Endodermal cell (in vitro differentiated cells): ENCODE measurements around the gene SCUBE3. TPM values are rescaled to one million over a fixed set of nuclear protein-coding genes. Genes with fewer than 3 reads are reported as not detected.

Experiments
- DNase-seq: peaks from one replicate; pipeline ENCODE4 v3.0.0-alpha.2; 2017
- H3K27ac ChIP-seq: 2 replicates; pipeline ENCODE4 v1.5.1; 2013; ENCODE audit warnings: mild to moderate bottlenecking, low read depth, low read length, moderate library complexity
- H3K27me3 ChIP-seq: 2 replicates; pipeline ENCODE4 v1.6.1; 2013; ENCODE audit warnings: mild to moderate bottlenecking, low read length, moderate library complexity; ENCODE audit not compliant: insufficient read depth, control insufficient read depth, poor library complexity, severe bottlenecking
- H3K36me3 ChIP-seq: 2 replicates; pipeline ENCODE4 v1.7.0; 2013; ENCODE audit warnings: mild to moderate bottlenecking, low read length, moderate library complexity; ENCODE audit not compliant: control insufficient read depth, insufficient read depth
- H3K4me1 ChIP-seq: one replicate; pipeline ENCODE4 v1.7.0; 2013; ENCODE audit warnings: low read length; ENCODE audit not compliant: control insufficient read depth, insufficient read depth
- H3K4me3 ChIP-seq: 2 replicates; pipeline ENCODE4 v1.5.1; 2013; ENCODE audit warnings: mild to moderate bottlenecking, low read length, moderate library complexity
- H3K9ac ChIP-seq: 2 replicates; pipeline ENCODE4 v1.6.1; 2013; ENCODE audit warnings: mild to moderate bottlenecking, low read length, moderate library complexity; ENCODE audit not compliant: poor library complexity, severe bottlenecking; ENCODE audit errors: extremely low read depth
- H3K9me3 ChIP-seq: 2 replicates; pipeline ENCODE4 v1.6.1; 2013; ENCODE audit warnings: mild to moderate bottlenecking, low read length, moderate library complexity; ENCODE audit not compliant: control insufficient read depth
- H3K27ac Mint-ChIP-seq: 2 replicates; pipeline ENCODE4 v1.8.0; 2020; ENCODE audit warnings: mixed read lengths
- H3K27me3 Mint-ChIP-seq: 2 replicates; pipeline ENCODE4 v1.8.0; 2021; ENCODE audit warnings: mild to moderate bottlenecking, mixed read lengths; ENCODE audit not compliant: insufficient read depth
- H3K36me3 Mint-ChIP-seq: 2 replicates; pipeline ENCODE4 v1.8.0; 2020; ENCODE audit warnings: low read depth, mixed read lengths
- H3K4me1 Mint-ChIP-seq: 2 replicates; pipeline ENCODE4 v1.8.0; 2020; ENCODE audit warnings: mixed read lengths
- H3K4me3 Mint-ChIP-seq: 2 replicates; pipeline ENCODE4 v1.8.0; 2020; ENCODE audit warnings: mild to moderate bottlenecking, moderate library complexity, mixed read lengths
- H3K9me3 Mint-ChIP-seq: 2 replicates; pipeline ENCODE4 v1.8.0; 2020; ENCODE audit warnings: mild to moderate bottlenecking, mixed read lengths
- WGBS, 2 experiments: methylation state at CpG; one replicate each; pipeline versions ENCODE4 v1.1.5 to v1.1.7; 2013; ENCODE audit warnings: missing lambda C conversion rate in 2 of 2, mixed read lengths in 1 of 2; ENCODE audit not compliant: insufficient coverage in 1 of 2, insufficient read length in 1 of 2; 5-methylcytosine and 5-hydroxymethylcytosine counted together
- total RNA-seq, 2 donors: library from RNA; stranded (reverse); fragmentation: NEBNext Ultra II Directional in 1 of 2; extraction: Animal tissue kit (Norgen Biotek cat#: 25700) in 1 of 2; gene quantifications; 2 replicates in 1 of 2; 3 replicates in 1 of 2; pipeline ENCODE4 v1.2.1, GENCODE V29; 2021
- TF ChIP-seq, protein P1 (sequence below): fragments of 200-600 bp; sonication (generic); conservative IDR thresholded peaks from 2 replicates; pipeline ENCODE4 v1.5.0; 2021; ENCODE audit warnings: antibody characterized with exemption, mild to moderate bottlenecking

Gene SCUBE3
- total RNA-seq, 2 donors from 2014 or later, result 0.27 to 0.86 TPM

DNA sequence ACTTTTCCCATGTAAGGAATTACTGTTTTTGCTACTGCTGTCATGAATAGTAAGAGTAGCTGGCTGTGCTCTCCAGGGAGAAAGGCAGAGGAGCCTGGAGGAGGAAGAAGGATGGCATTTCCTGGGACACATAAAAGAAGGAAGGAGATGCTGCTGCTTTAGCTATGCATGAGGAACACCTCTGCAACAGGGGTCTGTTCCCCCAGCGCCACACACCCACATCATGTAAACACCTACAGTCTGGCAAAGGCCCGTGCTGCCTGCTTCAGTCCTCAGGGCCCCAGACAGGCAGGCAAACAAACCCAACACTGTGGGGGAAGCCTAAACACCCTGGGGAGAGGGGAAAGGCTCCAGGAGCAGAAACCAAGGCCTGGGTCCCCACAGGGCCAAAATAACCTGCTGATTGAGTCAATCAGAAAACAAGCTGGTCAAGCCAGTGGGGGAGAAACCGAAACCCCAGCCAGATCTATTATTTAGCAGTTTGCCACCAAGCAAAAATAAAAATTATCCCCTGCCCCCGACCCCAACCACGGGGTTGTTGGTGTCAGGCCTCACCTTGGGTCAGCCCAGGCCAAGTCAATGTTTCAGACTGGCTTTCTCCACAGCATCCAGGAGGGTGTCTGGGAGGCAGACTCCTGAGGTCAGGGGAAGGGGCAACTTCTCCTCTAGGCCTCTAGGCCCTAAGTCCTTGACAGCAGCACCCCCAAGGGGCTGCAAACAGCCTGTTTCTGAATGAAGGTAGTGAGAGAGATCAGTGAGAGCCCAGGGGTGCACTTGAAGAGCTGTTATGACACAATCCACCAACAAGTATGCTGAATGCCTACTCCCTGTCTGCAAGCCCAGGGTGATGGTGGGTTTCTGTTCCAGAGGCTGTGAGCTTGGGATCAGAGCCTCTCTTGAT lies 34.6 kb upstream of the SCUBE3 start:
- no peak overlapping the region for H3K27ac ChIP-seq
- Mint-ChIP-seq H3K36me3 (no peaks in the 10 kb centered on the region), H3K9me3 (no peaks in the 10 kb centered on the region), H3K27ac (no peak overlapping the region), H3K4me3 (no peak overlapping the region), H3K4me1 (peaks cover 11% of the 10 kb centered on the region), H3K27me3 (peaks cover 43% of the 10 kb centered on the region)
- no peak overlapping the region for H3K4me3 ChIP-seq
- 80 to 90% methylated on average over 2 to 5 of the region's 5 CpGs for WGBS, 2 experiments
- no peaks in the 10 kb centered on the region for H3K36me3 ChIP-seq
- TF ChIP-seq, protein P1, sequence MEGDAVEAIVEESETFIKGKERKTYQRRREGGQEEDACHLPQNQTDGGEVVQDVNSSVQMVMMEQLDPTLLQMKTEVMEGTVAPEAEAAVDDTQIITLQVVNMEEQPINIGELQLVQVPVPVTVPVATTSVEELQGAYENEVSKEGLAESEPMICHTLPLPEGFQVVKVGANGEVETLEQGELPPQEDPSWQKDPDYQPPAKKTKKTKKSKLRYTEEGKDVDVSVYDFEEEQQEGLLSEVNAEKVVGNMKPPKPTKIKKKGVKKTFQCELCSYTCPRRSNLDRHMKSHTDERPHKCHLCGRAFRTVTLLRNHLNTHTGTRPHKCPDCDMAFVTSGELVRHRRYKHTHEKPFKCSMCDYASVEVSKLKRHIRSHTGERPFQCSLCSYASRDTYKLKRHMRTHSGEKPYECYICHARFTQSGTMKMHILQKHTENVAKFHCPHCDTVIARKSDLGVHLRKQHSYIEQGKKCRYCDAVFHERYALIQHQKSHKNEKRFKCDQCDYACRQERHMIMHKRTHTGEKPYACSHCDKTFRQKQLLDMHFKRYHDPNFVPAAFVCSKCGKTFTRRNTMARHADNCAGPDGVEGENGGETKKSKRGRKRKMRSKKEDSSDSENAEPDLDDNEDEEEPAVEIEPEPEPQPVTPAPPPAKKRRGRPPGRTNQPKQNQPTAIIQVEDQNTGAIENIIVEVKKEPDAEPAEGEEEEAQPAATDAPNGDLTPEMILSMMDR, result peak; percentile 54
- no peak overlapping the region for H3K9ac ChIP-seq
- peak; percentile 77 for DNase-seq
- H3K27me3 ChIP-seq, result peaks cover 59% of the 10 kb centered on the region
- H3K9me3 ChIP-seq, result no peaks in the 10 kb centered on the region
- H3K4me1 ChIP-seq, result peaks cover 3% of the 10 kb centered on the region

DNA sequence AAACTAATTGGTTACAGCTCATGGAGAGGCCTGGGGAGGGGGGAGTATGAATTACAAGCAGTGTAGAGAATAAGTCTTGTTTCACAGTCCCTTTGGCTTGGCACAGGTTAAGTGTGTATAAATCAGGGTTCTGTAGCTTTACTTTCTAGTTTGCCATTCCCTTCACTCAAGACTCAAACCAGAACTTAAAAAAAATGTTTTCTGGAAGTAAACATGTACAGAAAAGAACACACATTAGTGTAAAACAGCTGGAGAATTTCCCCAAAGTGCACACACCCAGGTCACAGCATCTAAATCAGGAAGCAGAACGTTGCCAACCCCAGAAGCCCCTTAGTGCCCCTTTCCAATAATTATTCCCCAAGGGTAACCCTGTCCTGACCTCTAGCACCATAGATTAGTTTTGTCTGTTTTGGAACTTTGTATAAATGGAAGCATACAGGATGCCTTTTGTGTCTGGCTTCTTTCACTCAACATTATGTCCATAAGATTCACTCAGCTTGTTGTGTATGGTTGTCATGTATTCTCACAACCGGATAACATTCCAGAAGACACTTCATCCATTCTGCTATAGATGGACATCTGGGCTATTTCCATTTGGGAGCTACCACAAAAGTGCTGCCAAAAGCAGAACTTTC lies 33.7 kb upstream of the SCUBE3 start:
- TF ChIP-seq, protein P1, result no peak
- no peak overlapping the region for H3K9ac ChIP-seq
- no peak overlapping the region for H3K4me3 ChIP-seq
- Mint-ChIP-seq H3K27ac (no peak overlapping the region), H3K27me3 (peaks cover 51% of the 10 kb centered on the region), H3K9me3 (no peaks in the 10 kb centered on the region), H3K36me3 (no peaks in the 10 kb centered on the region), H3K4me3 (no peak overlapping the region), H3K4me1 (peaks cover 16% of the 10 kb centered on the region)
- 97% methylated on average over 2 of the region's 2 CpGs; no CpG with 5 or more reads in 1 of the 2 experiments for WGBS, 2 experiments
- no peaks in the 10 kb centered on the region for H3K36me3 ChIP-seq
- DNase-seq, result no peak
- H3K27me3 ChIP-seq, result peaks cover 68% of the 10 kb centered on the region
- no peak overlapping the region for H3K27ac ChIP-seq
- no peaks in the 10 kb centered on the region for H3K9me3 ChIP-seq
- peaks cover 4% of the 10 kb centered on the region for H3K4me1 ChIP-seq

DNA sequence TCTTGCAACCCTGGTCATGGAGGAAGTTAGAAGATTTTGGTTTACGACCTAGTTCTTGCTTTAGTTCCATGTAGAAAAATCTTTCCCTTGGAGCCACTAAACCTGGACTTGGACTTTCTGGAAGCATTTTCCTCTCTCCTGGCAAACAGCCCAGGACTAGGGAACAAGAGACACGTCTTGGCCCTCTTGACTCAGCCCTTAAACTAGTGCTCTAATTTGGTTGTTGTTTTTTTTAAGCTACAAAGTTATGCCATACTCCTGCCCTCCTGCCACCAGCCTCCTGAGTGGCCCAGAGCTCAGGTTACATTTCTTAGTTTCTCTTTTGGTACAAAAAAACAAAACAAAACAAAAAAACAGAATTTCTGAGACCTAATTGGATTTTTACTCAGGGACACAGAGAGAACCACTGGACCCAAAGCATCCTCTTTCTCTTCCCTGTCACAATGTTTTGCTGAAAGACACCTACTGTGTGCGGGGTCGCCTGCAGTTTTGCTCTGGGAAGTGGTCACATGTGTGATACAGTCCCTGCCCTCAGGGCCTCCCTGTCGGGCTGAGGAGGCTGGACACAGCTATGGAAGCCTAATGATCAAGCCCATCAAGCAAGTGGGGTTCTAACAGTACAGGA lies 32.3 kb upstream of the SCUBE3 start:
- H3K4me3 ChIP-seq, result no peak overlapping the region
- peaks cover 80% of the 10 kb centered on the region for H3K27me3 ChIP-seq
- WGBS, 2 experiments, result 73 to 85% methylated on average over 3 to 5 of the region's 5 CpGs

More for the DNA sequence above, 32.3 kb upstream of the SCUBE3 start:
- Mint-ChIP-seq H3K27ac (no peak overlapping the region), H3K27me3 (peaks cover 60% of the 10 kb centered on the region), H3K9me3 (no peaks in the 10 kb centered on the region), H3K36me3 (no peaks in the 10 kb centered on the region), H3K4me1 (peaks cover 19% of the 10 kb centered on the region), H3K4me3 (no peak overlapping the region)
- TF ChIP-seq, protein P1, result no peak
- DNase-seq, result no peak
- Histone ChIP-seq H3K27ac (no peak overlapping the region), H3K36me3 (no peaks in the 10 kb centered on the region), H3K4me1 (peaks cover 4% of the 10 kb centered on the region), H3K9me3 (no peaks in the 10 kb centered on the region), H3K9ac (no peak overlapping the region)
